ENCODE data around the gene ADGRG3.

The ADGRG3 gene, protein sequence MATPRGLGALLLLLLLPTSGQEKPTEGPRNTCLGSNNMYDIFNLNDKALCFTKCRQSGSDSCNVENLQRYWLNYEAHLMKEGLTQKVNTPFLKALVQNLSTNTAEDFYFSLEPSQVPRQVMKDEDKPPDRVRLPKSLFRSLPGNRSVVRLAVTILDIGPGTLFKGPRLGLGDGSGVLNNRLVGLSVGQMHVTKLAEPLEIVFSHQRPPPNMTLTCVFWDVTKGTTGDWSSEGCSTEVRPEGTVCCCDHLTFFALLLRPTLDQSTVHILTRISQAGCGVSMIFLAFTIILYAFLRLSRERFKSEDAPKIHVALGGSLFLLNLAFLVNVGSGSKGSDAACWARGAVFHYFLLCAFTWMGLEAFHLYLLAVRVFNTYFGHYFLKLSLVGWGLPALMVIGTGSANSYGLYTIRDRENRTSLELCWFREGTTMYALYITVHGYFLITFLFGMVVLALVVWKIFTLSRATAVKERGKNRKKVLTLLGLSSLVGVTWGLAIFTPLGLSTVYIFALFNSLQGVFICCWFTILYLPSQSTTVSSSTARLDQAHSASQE

DNA sequence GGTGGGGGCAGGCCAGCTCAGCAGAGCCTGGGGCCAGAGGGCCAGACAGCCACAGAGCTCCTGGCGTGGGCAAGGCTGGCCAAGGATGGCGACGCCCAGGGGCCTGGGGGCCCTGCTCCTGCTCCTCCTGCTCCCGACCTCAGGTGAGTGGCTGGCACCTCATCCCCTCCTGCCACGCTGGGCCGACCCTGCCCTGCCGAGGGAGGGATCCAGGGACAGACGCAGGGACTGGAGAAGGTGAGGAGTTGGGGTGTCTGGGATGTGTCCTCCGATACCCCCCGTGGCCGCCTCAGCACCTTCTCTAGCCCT is at the start of gene ADGRG3:
Gene ADGRG3, plus strand, starts transcription at position 44 of the 309 bp plus-strand sequence. Its CDS starts 42 bp downstream, at position 86.
- DNase-seq (ENCODE audit: low spot score) = no peak

DNA sequence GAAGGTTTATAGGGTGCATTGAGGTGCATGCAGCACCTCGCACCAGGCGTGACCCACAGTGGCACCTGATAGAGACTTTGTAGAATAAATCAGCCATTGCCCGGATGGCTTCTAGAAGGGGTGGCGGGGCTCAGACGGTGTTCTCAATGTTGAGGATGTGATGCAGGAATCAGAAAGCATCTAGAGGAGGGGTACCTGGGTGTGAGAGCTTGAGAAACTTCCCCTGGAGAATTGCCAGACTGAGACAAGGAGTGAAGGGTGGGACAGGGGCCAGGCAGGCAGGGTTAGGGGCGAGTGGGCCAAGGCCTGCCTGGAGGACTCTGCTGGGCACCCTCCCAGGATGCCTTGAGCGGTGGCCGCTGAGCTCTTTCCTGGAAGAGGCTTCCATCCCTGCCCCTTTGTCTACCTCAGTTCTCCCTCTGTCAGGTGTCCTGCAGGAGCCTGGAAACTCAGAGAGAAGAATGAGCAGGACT is 48.9 kb upstream of the ADGRG3 start:
- DNase-seq (ENCODE audit: low spot score) = no peak

DNA sequence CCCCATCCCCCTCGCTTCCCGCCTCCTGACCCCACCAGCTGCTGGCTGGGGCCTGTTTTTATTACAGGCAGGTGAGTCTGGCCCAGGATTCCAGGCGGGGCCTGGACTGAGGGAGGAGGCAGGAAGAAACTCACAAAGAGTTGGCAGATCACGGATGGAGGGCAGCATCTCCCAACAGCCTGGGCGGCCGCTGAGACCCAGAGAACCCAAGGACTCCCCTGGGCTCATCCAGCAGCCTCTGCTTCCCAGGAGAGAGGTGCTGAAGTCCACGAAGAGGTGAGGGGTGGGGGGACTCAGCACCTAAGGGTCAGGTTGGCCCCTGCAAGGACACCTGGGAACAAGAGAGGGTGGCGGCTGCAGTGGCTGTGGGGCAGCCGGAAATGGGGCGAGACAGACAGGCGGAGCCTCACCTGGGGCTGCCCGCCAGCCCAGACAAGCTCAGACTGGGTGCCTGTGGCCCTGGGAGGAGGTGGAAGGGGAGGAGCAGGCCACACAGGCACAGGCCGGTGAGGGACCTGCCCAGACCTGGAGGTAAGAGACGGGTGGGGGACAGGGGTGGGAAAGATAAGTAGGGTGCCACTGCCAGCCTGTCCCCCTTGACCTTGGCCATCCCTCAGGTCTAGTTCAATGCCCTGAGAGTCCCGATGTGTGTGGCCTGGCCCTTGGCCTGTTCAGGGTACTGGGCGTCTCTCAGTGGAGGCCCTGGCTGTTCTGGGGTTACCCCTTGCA is 48.3 kb upstream of the ADGRG3 start:
- no peak for DNase-seq (ENCODE audit: low spot score)

DNA sequence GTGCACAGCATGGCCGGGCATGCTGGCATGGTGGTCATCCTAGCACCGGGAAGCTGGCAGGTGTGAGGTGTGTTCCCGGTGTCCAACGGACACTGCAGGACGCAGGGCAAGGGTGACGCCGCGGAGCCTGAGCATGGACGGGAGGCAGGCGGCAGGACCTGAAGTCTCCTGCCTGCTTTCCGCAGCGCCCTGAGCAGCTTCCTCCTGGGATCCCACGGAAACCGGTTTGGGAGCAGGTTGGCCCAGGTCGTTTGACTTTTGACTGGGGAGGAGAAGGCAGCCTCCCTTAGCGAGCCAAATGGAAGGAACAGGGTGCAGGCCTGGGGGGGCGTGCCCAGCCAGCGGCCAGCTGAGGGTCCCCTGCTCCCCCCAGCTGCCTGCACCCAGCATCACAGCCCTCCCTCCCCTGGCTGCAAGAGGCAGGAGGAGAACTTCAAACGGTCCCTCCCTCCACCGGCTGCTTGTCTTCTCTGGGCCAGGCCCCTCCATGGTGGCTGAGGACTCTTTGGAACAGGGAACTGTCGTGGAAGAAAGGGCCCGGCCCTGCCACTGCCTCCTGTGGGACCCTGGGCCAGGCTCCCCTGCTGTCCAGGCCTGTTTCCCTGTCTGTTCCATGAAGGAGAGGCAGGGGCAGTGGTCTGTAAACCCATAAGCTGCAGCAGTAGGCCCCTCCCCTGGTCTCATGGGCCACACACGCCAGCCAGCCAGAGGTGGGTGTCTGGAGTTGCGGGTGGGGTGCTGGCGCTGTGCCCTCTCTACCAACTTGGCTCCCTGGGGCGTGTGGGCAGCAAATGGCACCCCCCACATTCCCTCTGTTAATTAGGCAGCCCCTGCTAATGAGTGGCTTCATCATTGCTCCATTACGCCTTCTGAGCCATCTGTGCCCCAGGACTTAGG is 47.5 kb upstream of the ADGRG3 start:
- no peak for DNase-seq (ENCODE audit: low spot score)

DNA sequence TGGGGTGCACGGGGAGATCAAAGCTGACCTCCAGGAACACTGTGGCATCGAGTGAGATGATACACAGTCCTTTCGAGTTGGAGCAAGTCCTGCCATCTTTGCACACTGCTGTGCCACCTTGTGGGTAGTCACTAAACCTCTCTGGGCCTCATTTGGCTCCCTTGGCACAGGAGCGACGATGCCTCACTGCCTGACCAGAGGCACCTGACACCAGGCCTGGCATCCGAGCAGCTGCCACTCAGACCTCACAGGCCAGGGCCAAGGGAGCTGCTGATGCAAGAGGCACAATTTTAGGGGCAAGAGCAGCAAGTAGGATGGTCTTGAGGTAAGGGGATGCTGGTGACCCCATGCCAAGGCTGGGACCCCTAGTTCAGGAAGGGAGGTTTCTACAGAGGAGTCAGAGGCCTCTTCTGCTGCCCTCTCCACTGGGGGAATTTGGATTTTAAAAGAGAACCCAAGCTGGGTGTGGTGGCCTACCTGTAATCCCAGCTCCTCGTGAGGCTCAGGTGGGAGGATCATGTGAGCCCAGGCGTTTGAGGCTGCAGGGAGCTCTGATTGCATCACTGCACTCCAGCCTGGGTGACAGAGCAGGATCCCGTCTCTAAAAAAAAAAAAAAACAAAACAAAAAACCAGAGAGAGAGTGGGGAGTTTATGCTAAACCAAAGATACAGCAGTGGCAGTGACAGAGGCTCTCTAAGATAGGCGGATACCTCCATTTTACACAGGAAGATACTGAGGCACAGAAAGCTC is 46.4 kb upstream of the ADGRG3 start:
- DNase-seq (ENCODE audit: low spot score) = no peak

DNA sequence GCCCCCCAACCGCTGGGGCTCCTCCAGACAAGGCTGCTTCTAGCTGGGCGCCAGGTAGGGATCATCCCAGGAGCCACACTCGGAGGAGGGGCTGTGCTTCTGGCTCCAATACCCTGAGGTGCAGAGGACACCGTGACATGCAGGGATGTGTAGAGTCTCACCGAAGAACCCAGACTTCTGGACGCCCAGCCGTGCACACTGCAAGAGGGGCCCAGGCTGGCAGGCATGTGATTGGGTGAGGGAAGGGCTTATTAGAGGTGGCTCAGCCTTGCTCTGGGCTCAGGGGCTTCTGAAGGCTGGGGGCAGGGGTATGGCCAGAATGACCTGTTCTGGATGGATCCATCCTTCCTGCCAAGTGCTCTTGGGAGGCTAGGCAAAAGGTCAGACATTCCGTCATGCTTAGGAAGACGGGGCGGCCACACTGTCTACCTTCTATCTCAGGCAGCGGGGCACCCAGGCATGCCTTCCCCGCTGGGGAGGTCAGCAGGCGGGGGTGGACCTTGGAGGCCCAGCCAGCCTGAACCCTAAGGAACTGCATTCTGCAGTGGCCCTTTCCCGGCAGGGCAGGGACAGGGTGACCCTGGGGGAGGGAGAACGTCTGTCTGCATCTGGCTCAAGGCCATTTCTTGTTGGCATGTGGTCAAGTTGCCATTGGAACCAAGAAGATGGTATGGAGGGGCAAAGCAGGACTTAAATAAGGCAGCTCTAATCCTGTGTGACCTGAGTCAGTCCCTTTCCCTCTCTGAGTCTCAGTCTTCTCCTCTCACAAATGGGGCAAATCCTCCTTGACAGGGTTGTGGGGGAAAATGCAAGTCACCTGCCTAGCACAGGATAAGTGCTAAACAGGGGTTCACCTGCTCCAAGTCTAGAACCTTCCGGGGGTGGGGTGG is 45.5 kb upstream of the ADGRG3 start:
- no peak for DNase-seq (ENCODE audit: low spot score)

DNA sequence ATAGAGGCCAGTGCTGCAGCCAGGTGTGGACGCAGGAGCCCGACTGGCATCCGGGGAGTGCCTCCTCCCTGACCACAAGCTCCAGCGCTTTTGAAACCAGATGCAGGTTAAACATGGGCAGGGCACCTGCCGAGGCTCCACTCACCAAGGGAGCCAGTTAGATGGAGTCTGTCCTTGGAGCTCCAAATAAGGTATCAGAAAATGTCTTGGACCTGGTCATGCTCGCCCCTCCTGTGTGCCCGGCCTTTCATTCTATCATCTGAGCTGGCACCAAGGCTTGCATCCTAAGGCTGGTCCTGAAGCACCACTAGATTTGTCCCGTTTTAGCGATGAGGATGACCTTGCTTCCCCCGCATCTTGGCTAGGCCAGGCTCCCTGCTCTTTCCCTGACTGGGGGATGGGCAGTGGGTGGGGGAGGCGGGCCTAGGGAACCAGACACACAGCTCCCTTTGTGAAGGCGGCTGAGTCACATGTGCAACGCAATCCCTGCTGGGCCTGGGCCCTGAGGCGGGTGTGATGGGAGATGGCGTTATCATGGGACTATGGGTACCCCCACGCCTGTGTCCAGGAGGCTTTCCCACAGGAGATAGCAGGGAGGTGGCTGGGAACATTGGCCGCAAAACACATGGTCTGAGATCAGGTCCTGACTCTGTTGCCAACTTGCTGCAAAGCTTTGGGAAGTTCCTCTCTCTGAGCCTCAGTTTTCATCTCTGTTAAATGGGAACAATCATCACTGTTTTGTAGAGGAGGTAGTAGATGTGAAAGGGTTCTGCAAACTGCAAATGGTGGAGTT is 44.7 kb upstream of the ADGRG3 start:
- no peak for DNase-seq (ENCODE audit: low spot score)

DNA sequence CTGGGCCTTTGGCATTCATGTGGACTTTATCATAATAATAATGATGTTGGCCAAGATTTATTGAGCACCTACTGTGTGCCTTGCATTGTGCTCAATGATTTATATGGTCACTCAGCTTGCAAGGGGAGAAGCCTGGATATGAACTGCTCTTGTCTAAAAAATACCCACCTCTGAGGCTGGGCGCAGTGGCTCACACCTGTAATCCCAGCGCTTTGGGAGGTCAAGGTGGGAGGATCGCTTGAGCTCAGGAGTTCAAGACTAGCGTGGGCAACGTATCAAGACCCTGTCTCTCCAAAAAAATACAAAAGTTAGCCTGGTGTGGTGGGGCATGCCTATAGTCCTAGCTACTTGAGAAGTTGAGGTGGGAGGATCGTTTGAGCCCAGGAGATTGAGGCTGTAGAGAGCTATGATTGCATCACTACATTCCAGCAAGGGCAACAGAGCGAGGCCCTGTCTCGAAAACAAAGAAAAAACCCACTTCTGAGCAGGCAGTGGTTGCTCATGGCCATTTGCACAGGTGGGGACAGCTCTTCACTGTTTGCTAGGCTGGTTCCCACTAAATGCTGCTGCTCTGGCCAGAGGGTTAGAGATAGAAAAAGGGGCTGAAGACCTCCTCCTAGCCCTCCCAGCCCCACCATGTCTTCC is 43.9 kb upstream of the ADGRG3 start:
- no peak for DNase-seq (ENCODE audit: low spot score)

DNA sequence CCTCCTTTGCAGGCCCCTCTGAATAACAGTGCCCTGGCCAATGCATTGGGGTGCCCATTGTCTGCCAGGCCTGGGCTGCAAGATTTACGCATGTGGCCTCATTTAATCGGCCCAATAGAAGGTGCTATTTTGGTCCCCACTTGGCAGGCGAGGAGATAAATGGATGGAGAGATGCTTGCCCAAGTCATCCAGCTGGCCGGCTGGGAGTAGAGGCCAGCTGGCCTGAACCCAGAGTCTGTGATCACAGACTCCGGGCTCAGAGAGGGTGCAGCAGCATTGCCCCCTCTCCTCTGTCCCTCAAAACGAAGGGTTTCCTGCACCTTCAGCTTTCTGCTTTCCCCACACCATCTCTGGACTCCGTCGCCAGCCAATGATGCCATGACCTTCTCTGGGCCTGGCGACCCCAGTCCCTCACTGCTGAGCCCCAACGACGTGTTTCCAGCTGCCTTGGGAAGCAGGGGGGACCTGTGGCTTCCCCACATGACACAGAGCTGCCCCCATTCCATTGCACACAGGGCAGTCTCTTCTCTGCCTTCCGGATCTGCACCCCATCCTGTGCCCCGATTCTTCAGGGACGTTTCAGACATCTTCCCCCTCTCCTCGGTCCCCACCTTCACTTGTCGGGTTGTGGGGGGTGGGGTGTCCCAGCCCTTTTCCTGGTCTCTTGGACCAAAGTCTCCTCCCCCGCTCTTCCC is 43.2 kb upstream of the ADGRG3 start:
- DNase-seq (ENCODE audit: low spot score) = peak; percentile 81

DNA sequence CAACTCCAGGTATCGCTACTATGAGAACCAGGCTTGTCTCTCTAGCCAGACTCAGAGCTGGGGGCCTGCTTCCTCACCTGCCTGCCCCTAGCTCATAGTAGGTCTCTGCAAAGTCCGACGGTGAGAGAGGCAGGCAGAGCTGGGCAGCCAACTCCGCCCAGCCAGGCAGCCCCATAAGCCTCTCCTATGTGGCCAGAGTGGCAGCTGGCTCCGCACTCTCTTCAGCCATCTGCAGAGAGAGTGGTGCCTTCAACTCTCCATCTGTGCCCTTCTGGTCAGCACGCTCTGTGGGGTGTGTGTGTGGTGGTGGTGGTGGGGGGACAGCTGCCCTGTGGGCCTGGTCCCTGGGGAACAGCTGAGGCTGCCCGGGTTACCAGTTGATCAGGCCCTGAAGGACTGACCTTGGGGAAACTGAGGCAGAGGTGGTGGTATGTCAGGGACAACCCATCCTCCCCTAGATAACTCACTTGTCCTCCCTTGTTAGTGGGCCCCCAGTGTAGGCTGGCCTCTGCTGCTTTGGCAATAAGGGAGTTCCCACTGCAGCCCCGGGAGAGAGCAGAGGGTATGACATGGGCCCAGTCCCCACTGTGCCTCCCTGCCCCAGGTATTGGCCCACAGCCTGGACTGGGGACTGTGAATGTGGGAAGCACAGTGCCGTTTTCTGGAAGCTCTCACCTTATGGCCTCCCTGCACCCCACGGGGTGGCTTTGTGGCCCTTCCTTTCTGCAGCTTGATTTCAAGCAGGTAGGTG is 41.5 kb upstream of the ADGRG3 start:
- no peak for DNase-seq (ENCODE audit: low spot score)

DNA sequence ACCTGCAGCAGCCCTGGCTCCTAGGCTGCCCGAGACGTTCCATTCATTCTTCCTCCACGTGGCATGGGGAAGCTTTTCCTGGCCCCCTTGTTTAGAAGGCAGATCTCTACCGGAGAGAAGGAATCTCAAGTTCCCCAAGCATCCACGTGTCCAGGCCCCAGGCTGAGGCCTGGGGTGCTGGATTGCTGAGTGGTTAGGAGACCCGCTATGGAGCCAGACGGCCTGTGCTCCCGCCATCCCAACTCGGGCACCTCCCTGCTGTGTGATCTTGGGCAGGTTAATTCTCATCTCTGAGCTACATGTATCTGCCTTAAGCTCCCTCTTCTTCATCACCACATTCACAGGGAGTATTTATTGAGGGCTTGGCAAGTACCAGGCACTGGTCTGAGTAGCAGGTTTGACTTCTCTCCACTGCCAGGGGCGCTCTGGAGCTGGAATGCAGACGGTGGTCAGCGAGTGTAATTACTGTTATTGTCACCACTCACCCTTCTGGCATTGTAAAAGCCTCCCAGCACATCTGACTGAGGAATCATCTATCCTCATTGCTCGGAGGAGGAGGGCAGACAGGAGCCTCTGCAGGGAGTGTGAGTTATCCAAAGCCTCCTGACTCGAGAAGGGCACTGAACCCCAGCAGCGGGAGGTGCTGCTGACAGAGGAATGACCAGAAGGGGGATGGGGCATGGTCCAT is 40.8 kb upstream of the ADGRG3 start:
- peak; percentile 33 for DNase-seq (ENCODE audit: low spot score)

DNA sequence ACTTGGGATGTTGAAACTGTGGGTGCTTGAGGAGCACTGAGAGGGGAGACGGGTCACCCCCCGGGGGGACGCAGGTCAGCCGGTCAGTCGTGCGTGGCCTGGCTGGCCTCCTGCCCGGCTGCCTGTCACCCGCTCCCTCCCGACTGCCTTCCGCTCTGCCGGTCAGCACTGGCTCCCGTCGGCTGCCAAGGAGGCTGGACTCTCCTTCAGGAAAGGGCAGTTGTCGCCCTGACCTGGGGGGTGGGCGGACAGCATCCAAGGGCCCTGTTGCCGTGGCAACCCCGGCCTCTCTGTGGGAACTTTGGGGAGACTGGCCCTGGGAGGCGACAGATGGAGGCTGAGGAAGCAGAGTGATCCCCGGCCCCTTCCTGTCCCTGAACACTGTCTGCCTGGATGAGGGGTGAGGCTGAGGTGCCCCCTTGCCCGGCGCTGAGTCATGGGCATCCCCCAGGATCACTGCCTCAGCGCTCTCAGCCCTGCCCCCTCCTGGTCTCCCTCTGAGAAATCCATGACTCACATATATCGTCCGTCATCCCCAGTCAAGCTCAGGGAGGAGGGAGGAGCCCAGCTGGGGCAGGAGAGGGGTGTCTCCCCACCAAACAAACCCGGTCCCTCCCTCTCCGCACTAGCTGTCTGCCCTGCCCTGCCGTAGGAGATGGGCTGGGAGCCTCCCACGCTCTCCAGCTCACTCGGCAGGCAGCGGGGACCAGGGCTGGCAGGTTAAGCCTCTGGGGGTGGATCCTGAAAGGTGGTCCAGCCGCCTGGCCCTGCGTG is 39.9 kb upstream of the ADGRG3 start, which contains the start of gene ADGRG1:
Gene ADGRG1, plus strand, starts transcription at position 623 of the 774 bp plus-strand sequence. CDS start 21,658 bp downstream, outside the sequence.
- DNase-seq (ENCODE audit: low spot score) = peak; percentile 38

DNA sequence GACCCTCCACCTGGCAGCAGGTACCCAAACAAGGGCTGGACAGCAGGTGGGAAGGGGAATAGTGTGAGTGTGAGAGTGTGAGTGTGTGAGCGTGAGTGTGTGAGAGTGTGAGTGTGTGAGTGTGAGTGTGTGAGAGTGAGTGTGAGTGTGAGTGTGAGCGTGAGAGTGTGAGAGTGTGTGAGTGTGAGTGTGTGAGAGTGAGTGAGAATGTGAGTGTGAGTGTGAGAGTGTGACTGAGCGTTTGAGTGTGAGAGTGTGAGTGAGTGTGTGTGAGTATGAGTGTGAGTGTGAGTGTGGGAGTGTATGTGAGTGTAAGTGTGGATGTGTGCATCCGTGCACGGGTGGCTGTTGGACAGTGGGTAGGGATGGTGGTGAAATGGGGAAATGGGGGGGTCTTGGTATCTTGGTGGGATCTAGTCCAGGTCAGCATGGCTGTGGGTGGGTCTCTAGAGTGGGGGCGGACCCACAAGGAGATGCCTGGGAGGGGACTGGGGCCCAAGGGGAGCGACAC is 39.3 kb upstream of the ADGRG3 start:
- no peak for DNase-seq (ENCODE audit: low spot score)

DNA sequence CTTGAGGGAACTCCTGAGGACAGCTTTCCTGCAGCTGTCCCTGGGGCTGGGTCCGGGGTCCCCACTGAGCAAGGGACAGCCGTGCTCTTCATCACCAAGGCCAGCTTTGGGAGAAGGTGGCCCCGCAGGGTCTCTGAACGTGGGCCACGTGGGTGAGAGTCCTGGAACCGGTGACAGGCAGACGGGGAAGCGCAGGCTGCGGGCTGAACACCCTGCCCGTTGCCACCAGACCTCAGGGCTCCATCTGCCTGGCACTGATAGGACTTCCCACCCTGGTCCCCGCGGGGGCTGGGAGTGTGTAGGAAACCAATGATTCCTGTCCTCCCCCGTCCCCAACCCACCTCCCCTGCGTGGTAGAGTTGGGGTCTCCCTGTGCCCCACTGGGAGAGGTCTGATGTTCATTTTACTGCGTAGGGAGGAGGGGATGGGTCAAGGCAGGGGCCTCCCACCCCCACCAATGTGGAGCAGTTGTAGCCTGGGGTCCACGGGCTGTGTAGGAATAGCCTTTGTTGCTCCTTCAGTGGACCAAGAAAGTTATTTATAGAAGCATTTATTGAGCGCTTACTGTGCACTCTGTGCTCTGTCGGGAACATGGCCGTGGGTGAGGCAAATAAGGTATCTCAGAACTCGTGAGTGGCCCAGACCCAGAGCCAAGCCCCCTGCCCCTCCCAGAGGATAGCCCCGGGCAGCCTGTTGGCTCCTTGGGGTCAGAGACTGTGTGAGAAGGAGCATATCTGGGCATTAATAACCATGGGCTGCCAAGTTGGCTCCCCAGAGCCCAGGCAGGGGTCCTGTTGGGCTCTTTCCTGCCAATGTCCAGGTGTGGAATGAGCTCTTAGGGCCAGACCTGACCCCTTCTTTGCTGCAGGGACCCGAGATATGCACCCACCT is 38.3 kb upstream of the ADGRG3 start:
- no peak for DNase-seq (ENCODE audit: low spot score)

DNA sequence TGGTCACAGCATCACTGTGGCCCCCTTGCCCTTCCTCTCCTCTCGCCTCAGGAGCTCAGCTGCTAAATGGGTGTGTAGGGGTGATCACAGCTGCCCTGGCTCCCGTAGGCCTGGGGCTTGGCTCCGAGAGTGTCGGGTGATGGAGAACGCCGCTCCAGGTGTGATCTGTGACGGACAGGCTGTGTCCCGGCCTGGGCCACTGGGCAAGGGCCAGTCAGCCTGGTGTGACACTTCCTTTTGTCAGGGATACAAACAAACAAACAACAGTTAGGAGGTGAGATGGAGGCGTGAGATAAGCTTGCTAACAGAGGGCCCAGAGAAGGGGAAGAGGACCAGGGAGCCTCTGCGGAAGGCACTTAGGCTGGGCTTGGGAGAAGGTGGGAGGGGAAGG is 37.7 kb upstream of the ADGRG3 start:
- DNase-seq (ENCODE audit: low spot score) = no peak
